ENCODE data around the gene DSCAML1. TPM values are rescaled to one million over a fixed set of nuclear protein-coding genes. Genes with fewer than 3 reads are reported as not detected.

Gene DSCAML1
- total RNA-seq, 1 donor from 2014 or later = 2.5 TPM

DNA sequence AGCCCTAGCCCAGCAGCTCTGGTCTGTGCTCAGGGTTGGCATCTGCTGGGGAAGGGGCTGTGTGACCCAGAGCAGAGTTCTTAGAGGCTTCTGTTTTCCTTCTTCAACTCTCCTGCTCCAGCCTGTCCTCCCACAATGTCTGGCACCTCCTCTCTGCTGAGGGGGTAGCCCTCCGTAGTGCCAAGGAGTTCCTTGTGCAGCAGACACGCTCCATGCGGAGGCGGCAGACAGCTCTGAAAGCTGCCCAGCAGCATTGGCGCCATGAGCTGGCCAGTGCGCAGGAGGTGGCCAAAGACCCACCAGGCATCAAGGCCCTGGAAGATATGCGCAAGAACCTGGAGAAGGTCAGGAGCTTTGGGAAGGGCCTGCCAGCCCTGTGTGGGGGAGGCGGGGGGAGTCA, 400.0 kb downstream of the DSCAML1 start:
- Mint-ChIP-seq H3K4me1 (no peaks in the 10 kb centered on the region), H3K4me3 (no peak overlapping the region), H3K27me3 (ENCODE audit: low read depth) (no peaks in the 10 kb centered on the region), H3K36me3 (peaks cover 76% of the 10 kb centered on the region), H3K27ac (no peak overlapping the region), H3K9me3 (peaks cover 39% of the 10 kb centered on the region)
- TF ChIP-seq, protein P1, sequence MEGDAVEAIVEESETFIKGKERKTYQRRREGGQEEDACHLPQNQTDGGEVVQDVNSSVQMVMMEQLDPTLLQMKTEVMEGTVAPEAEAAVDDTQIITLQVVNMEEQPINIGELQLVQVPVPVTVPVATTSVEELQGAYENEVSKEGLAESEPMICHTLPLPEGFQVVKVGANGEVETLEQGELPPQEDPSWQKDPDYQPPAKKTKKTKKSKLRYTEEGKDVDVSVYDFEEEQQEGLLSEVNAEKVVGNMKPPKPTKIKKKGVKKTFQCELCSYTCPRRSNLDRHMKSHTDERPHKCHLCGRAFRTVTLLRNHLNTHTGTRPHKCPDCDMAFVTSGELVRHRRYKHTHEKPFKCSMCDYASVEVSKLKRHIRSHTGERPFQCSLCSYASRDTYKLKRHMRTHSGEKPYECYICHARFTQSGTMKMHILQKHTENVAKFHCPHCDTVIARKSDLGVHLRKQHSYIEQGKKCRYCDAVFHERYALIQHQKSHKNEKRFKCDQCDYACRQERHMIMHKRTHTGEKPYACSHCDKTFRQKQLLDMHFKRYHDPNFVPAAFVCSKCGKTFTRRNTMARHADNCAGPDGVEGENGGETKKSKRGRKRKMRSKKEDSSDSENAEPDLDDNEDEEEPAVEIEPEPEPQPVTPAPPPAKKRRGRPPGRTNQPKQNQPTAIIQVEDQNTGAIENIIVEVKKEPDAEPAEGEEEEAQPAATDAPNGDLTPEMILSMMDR (IDR thresholded peaks at IDR 0.05; ENCODE audit: unreplicated experiment) = no peak
- DNase-seq (ENCODE audit: low spot score in 2 of 2, unreplicated experiment in 2 of 2) = no peak

DNA sequence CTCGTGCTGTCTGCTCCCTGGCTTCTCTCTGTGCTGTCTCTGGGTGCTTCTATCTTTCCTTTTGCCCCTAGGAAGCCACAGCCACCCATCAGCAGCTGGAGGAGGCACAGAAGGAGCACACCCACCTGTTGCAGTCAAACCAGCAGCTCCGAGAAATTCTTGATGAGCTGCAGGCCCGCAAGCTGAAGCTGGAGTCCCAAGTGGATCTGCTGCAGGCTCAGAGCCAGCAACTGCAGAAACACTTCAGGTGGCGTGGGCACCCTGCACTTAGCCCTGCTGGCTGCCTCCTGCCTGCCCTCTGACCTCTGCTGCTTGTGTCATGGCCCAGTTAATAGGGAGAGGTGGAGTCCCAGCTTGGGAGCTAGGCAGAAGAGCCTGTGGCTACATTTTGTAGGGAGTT, 401.5 kb downstream of the DSCAML1 start:
- H3K4me3 Mint-ChIP-seq = no peak overlapping the region
- no peaks in the 10 kb centered on the region for H3K4me1 Mint-ChIP-seq
- DNase-seq (ENCODE audit: low spot score in 2 of 2, unreplicated experiment in 2 of 2) = no peak
- no peak overlapping the region for H3K27ac Mint-ChIP-seq
- H3K27me3 Mint-ChIP-seq (ENCODE audit: low read depth) = no peaks in the 10 kb centered on the region
- TF ChIP-seq, protein P1 (IDR thresholded peaks at IDR 0.05; ENCODE audit: unreplicated experiment) = no peak
- H3K36me3 Mint-ChIP-seq = peaks cover 68% of the 10 kb centered on the region
- peaks cover 28% of the 10 kb centered on the region for H3K9me3 Mint-ChIP-seq

DNA sequence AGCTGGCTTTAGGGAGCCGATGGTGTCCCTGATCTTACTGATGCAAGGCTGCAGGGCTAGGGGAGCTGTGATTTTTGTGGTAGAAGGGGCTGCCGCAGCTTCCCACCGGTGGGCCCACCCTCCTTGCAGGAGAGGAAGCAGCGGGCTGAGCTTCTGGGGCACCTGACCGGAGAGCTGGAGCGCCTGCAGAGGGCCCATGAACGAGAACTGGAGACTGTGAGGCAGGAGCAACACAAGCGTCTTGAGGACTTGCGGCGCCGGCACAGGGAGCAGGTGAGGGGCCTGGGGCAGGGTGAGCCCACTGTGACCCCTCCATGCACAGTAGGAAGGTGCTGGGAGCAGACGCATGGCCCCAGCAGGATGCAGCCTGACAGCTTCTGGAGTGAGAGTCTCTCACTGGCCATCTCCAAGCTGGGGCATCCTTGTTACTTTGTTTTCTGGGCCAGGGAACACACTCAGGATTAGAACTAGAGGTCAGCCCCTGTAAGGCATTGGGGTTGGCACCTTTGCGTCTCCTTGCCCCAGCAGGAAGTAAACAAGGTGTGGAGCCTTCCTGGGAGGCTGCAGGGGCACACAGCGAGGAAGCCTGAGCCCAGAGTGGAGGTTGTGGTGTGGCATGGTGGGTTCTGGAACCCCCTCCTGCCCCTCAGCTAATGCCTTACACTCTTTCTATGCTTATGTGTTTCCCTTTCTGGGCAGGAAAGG, 402.6 kb downstream of the DSCAML1 start:
- H3K4me1 Mint-ChIP-seq = no peaks in the 10 kb centered on the region
- peaks cover 17% of the 10 kb centered on the region for H3K9me3 Mint-ChIP-seq
- DNase-seq (ENCODE audit: low spot score in 2 of 2, unreplicated experiment in 2 of 2) = no peak
- TF ChIP-seq, protein P1 (IDR thresholded peaks at IDR 0.05; ENCODE audit: unreplicated experiment) = no peak
- peaks cover 61% of the 10 kb centered on the region for H3K36me3 Mint-ChIP-seq
- no peaks in the 10 kb centered on the region for H3K27me3 Mint-ChIP-seq (ENCODE audit: low read depth)
- H3K27ac Mint-ChIP-seq = no peak overlapping the region
- H3K4me3 Mint-ChIP-seq = no peak overlapping the region

DNA sequence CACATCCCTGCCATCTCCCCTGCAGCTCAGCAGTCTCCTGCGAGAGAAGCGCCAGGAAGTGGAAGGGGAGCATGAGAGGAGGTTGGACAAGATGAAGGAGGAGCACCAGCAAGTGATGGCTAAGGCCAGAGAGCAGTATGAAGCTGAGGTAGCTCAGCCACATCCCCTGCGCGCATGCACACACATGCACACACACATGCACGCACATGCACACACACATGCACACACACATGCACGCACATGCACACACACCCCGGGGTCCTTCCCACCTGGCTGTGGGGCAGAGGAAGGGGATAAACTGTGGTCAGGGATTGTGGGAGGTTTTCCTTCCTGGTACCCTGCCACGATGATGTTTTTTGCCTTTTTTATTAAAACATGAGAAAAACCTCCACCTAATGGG, 404.0 kb downstream of the DSCAML1 start:
- Mint-ChIP-seq H3K4me1 (no peaks in the 10 kb centered on the region), H3K27me3 (ENCODE audit: low read depth) (no peaks in the 10 kb centered on the region), H3K4me3 (no peak overlapping the region), H3K36me3 (peaks cover 52% of the 10 kb centered on the region), H3K9me3 (peaks cover 8% of the 10 kb centered on the region), H3K27ac (no peak overlapping the region)
- TF ChIP-seq, protein P1 (IDR thresholded peaks at IDR 0.05; ENCODE audit: unreplicated experiment) = no peak
- DNase-seq (ENCODE audit: low spot score in 2 of 2, unreplicated experiment in 2 of 2) = no peak

DNA sequence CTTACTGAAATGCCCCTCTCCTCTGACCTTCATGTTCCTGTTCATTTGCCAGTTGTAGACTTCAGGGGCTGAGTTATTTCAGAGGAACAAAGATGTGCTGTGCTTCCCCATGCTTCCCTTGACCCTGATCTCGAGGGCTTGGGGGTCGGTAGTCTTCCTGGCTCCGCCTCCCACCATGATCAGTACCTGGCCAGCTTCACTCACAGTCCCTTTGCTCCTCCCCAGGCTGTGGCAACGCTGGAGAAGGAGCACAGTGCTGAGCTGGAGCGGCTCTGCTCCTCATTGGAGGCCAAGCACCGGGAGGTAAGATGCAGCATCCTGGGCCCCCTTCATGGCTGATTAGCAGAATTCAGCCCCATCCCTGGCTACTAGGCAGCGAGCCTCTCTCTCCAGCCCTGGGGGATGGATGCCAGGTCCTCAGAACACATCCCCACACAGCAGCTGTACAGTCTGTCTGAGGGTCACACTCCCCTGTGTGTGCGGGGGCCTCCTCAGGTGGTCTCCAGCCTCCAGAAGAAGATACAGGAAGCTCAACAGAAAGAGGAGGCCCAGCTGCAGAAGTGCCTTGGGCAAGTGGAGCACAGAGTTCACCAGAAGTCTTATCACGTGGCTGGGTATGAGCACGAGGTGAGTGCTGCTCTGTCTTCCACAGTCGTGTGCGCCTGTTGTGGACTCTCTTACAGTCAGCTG, 404.9 kb downstream of the DSCAML1 start:
- Mint-ChIP-seq H3K9me3 (no peaks in the 10 kb centered on the region), H3K36me3 (peaks cover 44% of the 10 kb centered on the region), H3K4me1 (no peaks in the 10 kb centered on the region), H3K4me3 (no peak overlapping the region), H3K27me3 (ENCODE audit: low read depth) (no peaks in the 10 kb centered on the region), H3K27ac (no peak overlapping the region)
- DNase-seq (ENCODE audit: low spot score in 2 of 2, unreplicated experiment in 2 of 2) = no peak
- TF ChIP-seq, protein P1 (IDR thresholded peaks at IDR 0.05; ENCODE audit: unreplicated experiment) = no peak
